Raji (cell line): ENCODE results near the gene CAMSAP2.

Experiments used
- POLR2A ChIP-seq: IDR thresholded peaks from 2 replicates; pipeline ENCODE4 v1.6.1; 2011; ENCODE audit warnings: low read depth, low read length, control low read depth; ENCODE audit not compliant: insufficient read depth

Gene CAMSAP2

GRCh38 chr1:200905411-200906052 is 166.8 kb downstream of the CAMSAP2 start:
- no peak for TF ChIP-seq POLR2A

- no peak for TF ChIP-seq POLR2A
These were observed 167.8 kb downstream of the CAMSAP2 start for GRCh38 chr1:200906491-200906890.

- TF ChIP-seq POLR2A: no peak
These were observed 169.0 kb downstream of the CAMSAP2 start for GRCh38 chr1:200907611-200908097.

- TF ChIP-seq POLR2A: no peak
These were observed 169.6 kb downstream of the CAMSAP2 start for GRCh38 chr1:200908191-200908868.

- no peak for TF ChIP-seq POLR2A
These were observed 170.4 kb downstream of the CAMSAP2 start for GRCh38 chr1:200909071-200909470.

- no peak for TF ChIP-seq POLR2A
These were observed 171.1 kb downstream of the CAMSAP2 start for GRCh38 chr1:200909757-200910239.
